WTC11 (cell line): ENCODE data around the gene DMGDH. TPM values are rescaled to one million over a fixed set of nuclear protein-coding genes. Genes with fewer than 3 reads are reported as not detected.

Source experiments
- ATAC-seq: fragments of 200-7000 bp; cut with Tn5 transposase; 2 replicates; pipeline ENCODE4 v1.10.0; 2021; ENCODE audit warnings: mild to moderate bottlenecking, moderate library complexity
- CTCF ChIA-PET: fragments of 300-600 bp; sonication (Branson Sonifier 250); formaldehyde crosslinking; loops from one replicate; lab custom pipeline; 2021; ENCODE audit warnings: antibody characterized with exemption; lab: Charles Lee
- POLR2A ChIA-PET: fragments of 350-600 bp; sonication (Branson Sonifier 250); formaldehyde crosslinking; loops from one replicate; lab custom pipeline; 2021; ENCODE audit warnings: antibody characterized with exemption; lab: Charles Lee
- DNase-seq: peaks from one replicate; pipeline ENCODE4 v3.0.0; 2021; ENCODE audit warnings: low spot score
- H3K27ac Mint-ChIP-seq: 2 replicates; pipeline ENCODE4 v1.8.0; 2021; ENCODE audit warnings: mixed read lengths
- H3K27me3 Mint-ChIP-seq: 2 replicates; pipeline ENCODE4 v1.8.0; 2021; ENCODE audit warnings: low read depth, mild to moderate bottlenecking, moderate library complexity, mixed read lengths
- H3K36me3 Mint-ChIP-seq: 2 replicates; pipeline ENCODE4 v1.8.0; 2021; ENCODE audit warnings: mixed read lengths
- H3K4me1 Mint-ChIP-seq: 2 replicates; pipeline ENCODE4 v1.8.0; 2022; ENCODE audit warnings: mixed read lengths
- H3K4me3 Mint-ChIP-seq: 2 replicates; pipeline ENCODE4 v1.8.0; 2021; ENCODE audit warnings: mild to moderate bottlenecking, moderate library complexity, mixed read lengths
- H3K9me3 Mint-ChIP-seq: 2 replicates; pipeline ENCODE4 v1.8.0; 2021; ENCODE audit warnings: mixed read lengths
- ATF1 ChIP-seq: sonication (generic); formaldehyde crosslinking; IDR thresholded peaks from 2 replicates; pipeline ENCODE4 v1.8.1; 2023; ENCODE audit warnings: mild to moderate bottlenecking, moderate library complexity, missing genetic modification reagents
- FOXK1 ChIP-seq: sonication (generic); formaldehyde crosslinking; IDR thresholded peaks from 2 replicates; pipeline ENCODE4 v1.8.0; 2022; ENCODE audit warnings: mild to moderate bottlenecking, moderate library complexity, missing genetic modification reagents
- HMGA2 ChIP-seq: fragments of 250-450 bp; sonication (Bioruptor Pico); IDR thresholded peaks from 2 replicates; pipeline ENCODE4 v1.4.0; 2021; ENCODE audit warnings: mild to moderate bottlenecking, moderate library complexity
- KAT7 ChIP-seq: sonication (generic); formaldehyde crosslinking; IDR thresholded peaks from 2 replicates; pipeline ENCODE4 v1.8.1; 2023; ENCODE audit warnings: missing genetic modification reagents, mild to moderate bottlenecking, borderline replicate concordance
- MYBL2 ChIP-seq: sonication (generic); formaldehyde crosslinking; IDR thresholded peaks from 2 replicates; pipeline ENCODE4 v1.8.1; 2023; ENCODE audit warnings: mild to moderate bottlenecking, moderate library complexity, missing genetic modification reagents
- SMAD3 ChIP-seq: sonication (generic); formaldehyde crosslinking; IDR thresholded peaks from 2 replicates; pipeline ENCODE4 v1.8.0; 2022; ENCODE audit warnings: missing genetic modification reagents, mild to moderate bottlenecking, borderline replicate concordance
- ZNF317 ChIP-seq: sonication (generic); formaldehyde crosslinking; IDR thresholded peaks from 2 replicates; pipeline ENCODE4 v1.8.1; 2023; ENCODE audit warnings: low read depth, mild to moderate bottlenecking, moderate library complexity, missing genetic modification reagents, borderline replicate concordance
- total RNA-seq: library from RNA; stranded (reverse); gene quantifications from 3 replicates; pipeline ENCODE4 v1.2.3, GENCODE V29; 2021
- TF ChIP-seq, protein P1 (sequence below): sonication (generic); formaldehyde crosslinking; IDR thresholded peaks from 2 replicates; pipeline ENCODE4 v1.8.1; 2022; ENCODE audit warnings: low read depth, mild to moderate bottlenecking, moderate library complexity, missing genetic modification reagents, borderline replicate concordance
- TF ChIP-seq, protein P2 (sequence below): sonication (generic); formaldehyde crosslinking; IDR thresholded peaks from 2 replicates; pipeline ENCODE4 v1.8.1; 2023; ENCODE audit warnings: mild to moderate bottlenecking, missing genetic modification reagents, moderate library complexity
- TF ChIP-seq, protein P3 (sequence below): fragments of 250-450 bp; sonication (Bioruptor Pico); IDR thresholded peaks from 2 replicates; pipeline ENCODE4 v1.9.0; 2021; ENCODE audit warnings: mild to moderate bottlenecking, borderline replicate concordance
- TF ChIP-seq, protein P4 (sequence below): sonication (generic); formaldehyde crosslinking; conservative IDR thresholded peaks from 2 replicates; pipeline ENCODE4 v1.8.1; 2023; ENCODE audit warnings: mild to moderate bottlenecking, low read depth, missing genetic modification reagents, moderate library complexity
- TF ChIP-seq, protein P5 (sequence below): sonication (generic); formaldehyde crosslinking; IDR thresholded peaks from 2 replicates; pipeline ENCODE4 v1.8.1; 2023; ENCODE audit warnings: mild to moderate bottlenecking, missing genetic modification reagents
- TF ChIP-seq, protein P6 (sequence below): fragments of 250-450 bp; sonication (Bioruptor Pico); IDR thresholded peaks from 2 replicates; pipeline ENCODE4 v1.9.0; 2021; ENCODE audit warnings: mild to moderate bottlenecking
- TF ChIP-seq, protein P7 (sequence below): sonication (generic); formaldehyde crosslinking; IDR thresholded peaks from 2 replicates; pipeline ENCODE4 v1.8.1; 2023; ENCODE audit warnings: mild to moderate bottlenecking, missing genetic modification reagents, borderline replicate concordance
- TF ChIP-seq, protein P8 (sequence below): sonication (generic); formaldehyde crosslinking; IDR thresholded peaks from 2 replicates; pipeline ENCODE4 v1.8.1; 2023; ENCODE audit warnings: mild to moderate bottlenecking, moderate library complexity, missing genetic modification reagents

DMGDH gene
- total RNA-seq, 1 experiment from 2014 or later = 0.35 TPM

DNA sequence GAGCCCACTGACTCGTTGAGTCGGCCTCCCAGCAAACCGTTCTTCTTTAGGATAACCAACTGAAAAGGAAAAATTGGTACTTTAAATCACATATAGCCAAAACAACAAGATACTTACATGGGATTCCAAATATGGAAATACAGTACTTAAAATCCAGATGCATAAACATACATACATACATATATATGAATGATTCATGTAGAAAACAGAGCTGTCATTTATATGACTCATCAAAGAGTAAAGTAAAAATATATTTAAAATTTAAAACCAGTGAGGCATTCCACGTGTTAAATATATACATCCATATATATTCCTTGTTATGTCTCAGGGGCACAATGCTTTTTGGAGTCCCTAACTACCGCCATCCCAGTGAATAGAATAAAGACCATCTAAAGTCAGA, 36.7 kb downstream of the DMGDH start (continued):
- TF ChIP-seq, protein P1, sequence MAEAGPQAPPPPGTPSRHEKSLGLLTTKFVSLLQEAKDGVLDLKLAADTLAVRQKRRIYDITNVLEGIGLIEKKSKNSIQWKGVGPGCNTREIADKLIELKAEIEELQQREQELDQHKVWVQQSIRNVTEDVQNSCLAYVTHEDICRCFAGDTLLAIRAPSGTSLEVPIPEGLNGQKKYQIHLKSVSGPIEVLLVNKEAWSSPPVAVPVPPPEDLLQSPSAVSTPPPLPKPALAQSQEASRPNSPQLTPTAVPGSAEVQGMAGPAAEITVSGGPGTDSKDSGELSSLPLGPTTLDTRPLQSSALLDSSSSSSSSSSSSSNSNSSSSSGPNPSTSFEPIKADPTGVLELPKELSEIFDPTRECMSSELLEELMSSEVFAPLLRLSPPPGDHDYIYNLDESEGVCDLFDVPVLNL (CRISPR knock-in tag) = no peak
- TF ChIP-seq, protein P2, sequence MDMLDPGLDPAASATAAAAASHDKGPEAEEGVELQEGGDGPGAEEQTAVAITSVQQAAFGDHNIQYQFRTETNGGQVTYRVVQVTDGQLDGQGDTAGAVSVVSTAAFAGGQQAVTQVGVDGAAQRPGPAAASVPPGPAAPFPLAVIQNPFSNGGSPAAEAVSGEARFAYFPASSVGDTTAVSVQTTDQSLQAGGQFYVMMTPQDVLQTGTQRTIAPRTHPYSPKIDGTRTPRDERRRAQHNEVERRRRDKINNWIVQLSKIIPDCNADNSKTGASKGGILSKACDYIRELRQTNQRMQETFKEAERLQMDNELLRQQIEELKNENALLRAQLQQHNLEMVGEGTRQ = no peak

DNA sequence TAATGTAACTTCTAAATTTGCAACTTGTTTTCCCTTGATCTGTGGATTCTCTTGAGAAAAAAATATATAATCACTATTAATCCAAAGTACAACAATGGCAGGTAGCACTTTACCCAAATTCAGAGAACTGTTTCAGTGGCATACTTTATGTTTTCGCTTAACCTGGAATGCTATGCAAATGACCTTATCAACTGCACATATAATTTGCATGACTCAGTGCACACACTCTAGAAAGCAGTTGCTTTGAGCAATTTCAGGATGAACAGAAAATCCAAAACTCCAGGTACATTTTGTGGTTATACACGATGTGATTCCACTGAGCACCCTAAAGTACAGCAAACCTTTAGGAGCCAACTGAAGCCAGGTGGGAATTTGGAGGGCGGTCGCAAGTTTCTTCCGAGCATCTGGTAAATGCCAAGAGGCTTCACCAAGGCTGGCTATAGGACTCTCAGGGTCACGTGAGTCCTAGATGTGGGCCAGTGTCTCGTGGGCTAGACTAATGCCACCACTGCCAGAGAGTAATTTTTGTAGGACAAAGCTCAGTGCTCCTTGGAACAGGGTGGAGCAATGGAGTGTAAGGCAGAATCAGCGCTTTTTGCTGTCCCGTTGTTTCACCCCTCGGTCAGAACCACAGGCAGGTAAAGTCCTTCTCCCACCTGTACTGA, 37.3 kb downstream of the DMGDH start:
- Mint-ChIP-seq H3K9me3 (no peaks in the 10 kb centered on the region), H3K4me3 (no peak overlapping the region), H3K4me1 (no peaks in the 10 kb centered on the region), H3K36me3 (no peaks in the 10 kb centered on the region), H3K27me3 (no peaks in the 10 kb centered on the region), H3K27ac (no peak overlapping the region)
- CTCF ChIA-PET = no interaction called here
- POLR2A ChIA-PET = no interaction called here
- DNase-seq (no peak), ATAC-seq (no peak)
- TF ChIP-seq, protein P3, sequence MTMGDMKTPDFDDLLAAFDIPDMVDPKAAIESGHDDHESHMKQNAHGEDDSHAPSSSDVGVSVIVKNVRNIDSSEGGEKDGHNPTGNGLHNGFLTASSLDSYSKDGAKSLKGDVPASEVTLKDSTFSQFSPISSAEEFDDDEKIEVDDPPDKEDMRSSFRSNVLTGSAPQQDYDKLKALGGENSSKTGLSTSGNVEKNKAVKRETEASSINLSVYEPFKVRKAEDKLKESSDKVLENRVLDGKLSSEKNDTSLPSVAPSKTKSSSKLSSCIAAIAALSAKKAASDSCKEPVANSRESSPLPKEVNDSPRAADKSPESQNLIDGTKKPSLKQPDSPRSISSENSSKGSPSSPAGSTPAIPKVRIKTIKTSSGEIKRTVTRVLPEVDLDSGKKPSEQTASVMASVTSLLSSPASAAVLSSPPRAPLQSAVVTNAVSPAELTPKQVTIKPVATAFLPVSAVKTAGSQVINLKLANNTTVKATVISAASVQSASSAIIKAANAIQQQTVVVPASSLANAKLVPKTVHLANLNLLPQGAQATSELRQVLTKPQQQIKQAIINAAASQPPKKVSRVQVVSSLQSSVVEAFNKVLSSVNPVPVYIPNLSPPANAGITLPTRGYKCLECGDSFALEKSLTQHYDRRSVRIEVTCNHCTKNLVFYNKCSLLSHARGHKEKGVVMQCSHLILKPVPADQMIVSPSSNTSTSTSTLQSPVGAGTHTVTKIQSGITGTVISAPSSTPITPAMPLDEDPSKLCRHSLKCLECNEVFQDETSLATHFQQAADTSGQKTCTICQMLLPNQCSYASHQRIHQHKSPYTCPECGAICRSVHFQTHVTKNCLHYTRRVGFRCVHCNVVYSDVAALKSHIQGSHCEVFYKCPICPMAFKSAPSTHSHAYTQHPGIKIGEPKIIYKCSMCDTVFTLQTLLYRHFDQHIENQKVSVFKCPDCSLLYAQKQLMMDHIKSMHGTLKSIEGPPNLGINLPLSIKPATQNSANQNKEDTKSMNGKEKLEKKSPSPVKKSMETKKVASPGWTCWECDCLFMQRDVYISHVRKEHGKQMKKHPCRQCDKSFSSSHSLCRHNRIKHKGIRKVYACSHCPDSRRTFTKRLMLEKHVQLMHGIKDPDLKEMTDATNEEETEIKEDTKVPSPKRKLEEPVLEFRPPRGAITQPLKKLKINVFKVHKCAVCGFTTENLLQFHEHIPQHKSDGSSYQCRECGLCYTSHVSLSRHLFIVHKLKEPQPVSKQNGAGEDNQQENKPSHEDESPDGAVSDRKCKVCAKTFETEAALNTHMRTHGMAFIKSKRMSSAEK (CRISPR knock-in tag) = no peak
- TF ChIP-seq HMGA2 = no peak
- TF ChIP-seq, protein P4, sequence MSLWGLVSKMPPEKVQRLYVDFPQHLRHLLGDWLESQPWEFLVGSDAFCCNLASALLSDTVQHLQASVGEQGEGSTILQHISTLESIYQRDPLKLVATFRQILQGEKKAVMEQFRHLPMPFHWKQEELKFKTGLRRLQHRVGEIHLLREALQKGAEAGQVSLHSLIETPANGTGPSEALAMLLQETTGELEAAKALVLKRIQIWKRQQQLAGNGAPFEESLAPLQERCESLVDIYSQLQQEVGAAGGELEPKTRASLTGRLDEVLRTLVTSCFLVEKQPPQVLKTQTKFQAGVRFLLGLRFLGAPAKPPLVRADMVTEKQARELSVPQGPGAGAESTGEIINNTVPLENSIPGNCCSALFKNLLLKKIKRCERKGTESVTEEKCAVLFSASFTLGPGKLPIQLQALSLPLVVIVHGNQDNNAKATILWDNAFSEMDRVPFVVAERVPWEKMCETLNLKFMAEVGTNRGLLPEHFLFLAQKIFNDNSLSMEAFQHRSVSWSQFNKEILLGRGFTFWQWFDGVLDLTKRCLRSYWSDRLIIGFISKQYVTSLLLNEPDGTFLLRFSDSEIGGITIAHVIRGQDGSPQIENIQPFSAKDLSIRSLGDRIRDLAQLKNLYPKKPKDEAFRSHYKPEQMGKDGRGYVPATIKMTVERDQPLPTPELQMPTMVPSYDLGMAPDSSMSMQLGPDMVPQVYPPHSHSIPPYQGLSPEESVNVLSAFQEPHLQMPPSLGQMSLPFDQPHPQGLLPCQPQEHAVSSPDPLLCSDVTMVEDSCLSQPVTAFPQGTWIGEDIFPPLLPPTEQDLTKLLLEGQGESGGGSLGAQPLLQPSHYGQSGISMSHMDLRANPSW (CRISPR knock-in tag) = no peak
- TF ChIP-seq ATF1 = no peak
- TF ChIP-seq, protein P5, sequence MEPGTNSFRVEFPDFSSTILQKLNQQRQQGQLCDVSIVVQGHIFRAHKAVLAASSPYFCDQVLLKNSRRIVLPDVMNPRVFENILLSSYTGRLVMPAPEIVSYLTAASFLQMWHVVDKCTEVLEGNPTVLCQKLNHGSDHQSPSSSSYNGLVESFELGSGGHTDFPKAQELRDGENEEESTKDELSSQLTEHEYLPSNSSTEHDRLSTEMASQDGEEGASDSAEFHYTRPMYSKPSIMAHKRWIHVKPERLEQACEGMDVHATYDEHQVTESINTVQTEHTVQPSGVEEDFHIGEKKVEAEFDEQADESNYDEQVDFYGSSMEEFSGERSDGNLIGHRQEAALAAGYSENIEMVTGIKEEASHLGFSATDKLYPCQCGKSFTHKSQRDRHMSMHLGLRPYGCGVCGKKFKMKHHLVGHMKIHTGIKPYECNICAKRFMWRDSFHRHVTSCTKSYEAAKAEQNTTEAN = no peak
- TF ChIP-seq SMAD3 (CRISPR knock-in tag) = no peak
- TF ChIP-seq, protein P6, sequence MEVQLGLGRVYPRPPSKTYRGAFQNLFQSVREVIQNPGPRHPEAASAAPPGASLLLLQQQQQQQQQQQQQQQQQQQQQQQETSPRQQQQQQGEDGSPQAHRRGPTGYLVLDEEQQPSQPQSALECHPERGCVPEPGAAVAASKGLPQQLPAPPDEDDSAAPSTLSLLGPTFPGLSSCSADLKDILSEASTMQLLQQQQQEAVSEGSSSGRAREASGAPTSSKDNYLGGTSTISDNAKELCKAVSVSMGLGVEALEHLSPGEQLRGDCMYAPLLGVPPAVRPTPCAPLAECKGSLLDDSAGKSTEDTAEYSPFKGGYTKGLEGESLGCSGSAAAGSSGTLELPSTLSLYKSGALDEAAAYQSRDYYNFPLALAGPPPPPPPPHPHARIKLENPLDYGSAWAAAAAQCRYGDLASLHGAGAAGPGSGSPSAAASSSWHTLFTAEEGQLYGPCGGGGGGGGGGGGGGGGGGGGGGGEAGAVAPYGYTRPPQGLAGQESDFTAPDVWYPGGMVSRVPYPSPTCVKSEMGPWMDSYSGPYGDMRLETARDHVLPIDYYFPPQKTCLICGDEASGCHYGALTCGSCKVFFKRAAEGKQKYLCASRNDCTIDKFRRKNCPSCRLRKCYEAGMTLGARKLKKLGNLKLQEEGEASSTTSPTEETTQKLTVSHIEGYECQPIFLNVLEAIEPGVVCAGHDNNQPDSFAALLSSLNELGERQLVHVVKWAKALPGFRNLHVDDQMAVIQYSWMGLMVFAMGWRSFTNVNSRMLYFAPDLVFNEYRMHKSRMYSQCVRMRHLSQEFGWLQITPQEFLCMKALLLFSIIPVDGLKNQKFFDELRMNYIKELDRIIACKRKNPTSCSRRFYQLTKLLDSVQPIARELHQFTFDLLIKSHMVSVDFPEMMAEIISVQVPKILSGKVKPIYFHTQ (CRISPR knock-in tag) = no peak
- TF ChIP-seq, protein P7, sequence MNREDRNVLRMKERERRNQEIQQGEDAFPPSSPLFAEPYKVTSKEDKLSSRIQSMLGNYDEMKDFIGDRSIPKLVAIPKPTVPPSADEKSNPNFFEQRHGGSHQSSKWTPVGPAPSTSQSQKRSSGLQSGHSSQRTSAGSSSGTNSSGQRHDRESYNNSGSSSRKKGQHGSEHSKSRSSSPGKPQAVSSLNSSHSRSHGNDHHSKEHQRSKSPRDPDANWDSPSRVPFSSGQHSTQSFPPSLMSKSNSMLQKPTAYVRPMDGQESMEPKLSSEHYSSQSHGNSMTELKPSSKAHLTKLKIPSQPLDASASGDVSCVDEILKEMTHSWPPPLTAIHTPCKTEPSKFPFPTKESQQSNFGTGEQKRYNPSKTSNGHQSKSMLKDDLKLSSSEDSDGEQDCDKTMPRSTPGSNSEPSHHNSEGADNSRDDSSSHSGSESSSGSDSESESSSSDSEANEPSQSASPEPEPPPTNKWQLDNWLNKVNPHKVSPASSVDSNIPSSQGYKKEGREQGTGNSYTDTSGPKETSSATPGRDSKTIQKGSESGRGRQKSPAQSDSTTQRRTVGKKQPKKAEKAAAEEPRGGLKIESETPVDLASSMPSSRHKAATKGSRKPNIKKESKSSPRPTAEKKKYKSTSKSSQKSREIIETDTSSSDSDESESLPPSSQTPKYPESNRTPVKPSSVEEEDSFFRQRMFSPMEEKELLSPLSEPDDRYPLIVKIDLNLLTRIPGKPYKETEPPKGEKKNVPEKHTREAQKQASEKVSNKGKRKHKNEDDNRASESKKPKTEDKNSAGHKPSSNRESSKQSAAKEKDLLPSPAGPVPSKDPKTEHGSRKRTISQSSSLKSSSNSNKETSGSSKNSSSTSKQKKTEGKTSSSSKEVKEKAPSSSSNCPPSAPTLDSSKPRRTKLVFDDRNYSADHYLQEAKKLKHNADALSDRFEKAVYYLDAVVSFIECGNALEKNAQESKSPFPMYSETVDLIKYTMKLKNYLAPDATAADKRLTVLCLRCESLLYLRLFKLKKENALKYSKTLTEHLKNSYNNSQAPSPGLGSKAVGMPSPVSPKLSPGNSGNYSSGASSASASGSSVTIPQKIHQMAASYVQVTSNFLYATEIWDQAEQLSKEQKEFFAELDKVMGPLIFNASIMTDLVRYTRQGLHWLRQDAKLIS (CRISPR knock-in tag) = no peak
- no peak for TF ChIP-seq MYBL2
- no peak for TF ChIP-seq KAT7 (CRISPR knock-in tag)
- no peak for TF ChIP-seq FOXK1 (CRISPR knock-in tag)
- TF ChIP-seq, protein P8, sequence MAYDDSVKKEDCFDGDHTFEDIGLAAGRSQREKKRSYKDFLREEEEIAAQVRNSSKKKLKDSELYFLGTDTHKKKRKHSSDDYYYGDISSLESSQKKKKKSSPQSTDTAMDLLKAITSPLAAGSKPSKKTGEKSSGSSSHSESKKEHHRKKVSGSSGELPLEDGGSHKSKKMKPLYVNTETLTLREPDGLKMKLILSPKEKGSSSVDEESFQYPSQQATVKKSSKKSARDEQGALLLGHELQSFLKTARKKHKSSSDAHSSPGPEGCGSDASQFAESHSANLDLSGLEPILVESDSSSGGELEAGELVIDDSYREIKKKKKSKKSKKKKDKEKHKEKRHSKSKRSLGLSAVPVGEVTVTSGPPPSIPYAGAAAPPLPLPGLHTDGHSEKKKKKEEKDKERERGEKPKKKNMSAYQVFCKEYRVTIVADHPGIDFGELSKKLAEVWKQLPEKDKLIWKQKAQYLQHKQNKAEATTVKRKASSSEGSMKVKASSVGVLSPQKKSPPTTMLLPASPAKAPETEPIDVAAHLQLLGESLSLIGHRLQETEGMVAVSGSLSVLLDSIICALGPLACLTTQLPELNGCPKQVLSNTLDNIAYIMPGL = no peak
- no peak for TF ChIP-seq ZNF317 (CRISPR knock-in tag)
